ENCODE results near the gene ERCC6L2.

Gene ERCC6L2

DNA sequence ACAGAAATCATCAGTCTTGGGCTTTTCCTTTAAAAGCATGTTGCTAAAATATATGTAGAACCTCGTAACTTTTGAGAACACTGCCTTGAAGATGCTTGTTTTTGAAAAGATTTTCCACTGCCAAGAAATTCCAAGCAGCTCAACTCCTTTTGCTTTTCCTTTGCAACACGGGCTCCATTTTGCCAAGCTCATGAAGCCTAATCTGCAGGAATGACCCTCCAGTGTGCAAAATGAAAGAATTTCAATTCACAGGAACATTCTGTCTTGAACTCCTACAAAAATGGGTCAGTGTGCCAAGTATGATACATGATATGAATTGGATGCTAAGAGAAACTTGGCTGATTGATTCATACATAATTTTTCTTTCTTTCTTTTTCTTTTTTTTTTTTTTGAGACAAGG lies 35.4 kb upstream of the ERCC6L2 start:
- no CpG with 5 or more reads among the region's 2 CpGs for WGBS (ENCODE audit: insufficient coverage, insufficient read length)
- H3K36me3 ChIP-seq (ENCODE audit: control insufficient read depth, insufficient read depth, low read length): no peaks in the 10 kb centered on the region
- no peak overlapping the region for H3K27ac ChIP-seq (ENCODE audit: low read length)
- no peak overlapping the region for H3K4me3 ChIP-seq (ENCODE audit: low read length)
- DNase-seq (ENCODE audit: low read depth, low spot score): no peak
- no peaks in the 10 kb centered on the region for H3K4me1 ChIP-seq (ENCODE audit: control insufficient read depth, insufficient read depth, low read length)
- no peaks in the 10 kb centered on the region for H3K27me3 ChIP-seq (ENCODE audit: control insufficient read depth, insufficient read depth, low read length)
- H3K9me3 ChIP-seq (ENCODE audit: control insufficient read depth, insufficient read depth, low read length): no peaks in the 10 kb centered on the region

DNA sequence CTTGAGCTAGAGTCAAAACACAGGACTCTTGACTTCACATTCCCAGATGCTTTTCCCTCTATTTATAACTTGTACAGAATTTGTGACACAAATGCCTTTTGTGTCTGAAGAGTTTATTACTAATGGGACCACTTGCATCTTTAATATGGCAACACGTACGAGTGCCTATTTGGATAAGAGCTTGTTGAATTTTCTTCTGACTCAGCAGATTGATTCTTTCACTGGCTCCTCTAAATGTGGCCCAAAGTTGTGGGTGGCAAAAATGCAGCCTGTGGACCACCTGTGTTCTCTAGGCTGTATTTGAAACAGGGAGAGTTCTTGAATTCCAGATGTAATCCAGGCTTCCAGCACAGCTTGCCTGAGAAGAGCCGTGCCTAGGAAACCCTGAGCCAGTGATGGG lies 34.1 kb upstream of the ERCC6L2 start:
- Histone ChIP-seq H3K27me3 (ENCODE audit: control insufficient read depth, insufficient read depth, low read length) (no peaks in the 10 kb centered on the region), H3K4me1 (ENCODE audit: control insufficient read depth, insufficient read depth, low read length) (no peaks in the 10 kb centered on the region), H3K9me3 (ENCODE audit: control insufficient read depth, insufficient read depth, low read length) (no peaks in the 10 kb centered on the region), H3K4me3 (ENCODE audit: low read length) (no peak overlapping the region), H3K27ac (ENCODE audit: low read length) (no peak overlapping the region), H3K36me3 (ENCODE audit: control insufficient read depth, insufficient read depth, low read length) (no peaks in the 10 kb centered on the region)
- WGBS (ENCODE audit: insufficient coverage, insufficient read length): no CpG with 5 or more reads among the region's 3 CpGs
- DNase-seq (ENCODE audit: low read depth, low spot score): no peak

DNA sequence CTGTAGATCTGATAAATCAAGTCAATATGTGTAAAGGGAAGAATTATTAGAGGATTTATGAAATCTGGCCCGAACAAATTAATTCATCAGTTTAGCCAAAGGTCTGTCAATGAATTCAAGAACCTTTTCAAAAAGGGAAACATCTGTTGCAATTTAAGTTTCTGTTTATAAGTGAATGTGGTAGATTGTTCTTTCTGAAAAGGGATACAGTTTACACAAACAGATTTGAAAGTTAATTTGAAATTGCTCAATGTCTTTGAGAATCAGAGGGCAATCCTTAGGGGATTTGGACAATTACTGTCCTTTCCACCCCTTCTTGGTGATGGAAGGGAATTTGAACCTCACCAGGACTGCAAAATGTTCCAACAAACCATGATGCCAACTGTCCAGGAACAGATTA lies 29.7 kb upstream of the ERCC6L2 start:
- Histone ChIP-seq H3K9me3 (ENCODE audit: control insufficient read depth, insufficient read depth, low read length) (no peaks in the 10 kb centered on the region), H3K4me3 (ENCODE audit: low read length) (no peak overlapping the region), H3K4me1 (ENCODE audit: control insufficient read depth, insufficient read depth, low read length) (no peaks in the 10 kb centered on the region), H3K36me3 (ENCODE audit: control insufficient read depth, insufficient read depth, low read length) (no peaks in the 10 kb centered on the region), H3K27me3 (ENCODE audit: control insufficient read depth, insufficient read depth, low read length) (no peaks in the 10 kb centered on the region), H3K27ac (ENCODE audit: low read length) (no peak overlapping the region)
- no peak for DNase-seq (ENCODE audit: low read depth, low spot score)
- no CpG with 5 or more reads among the region's 1 CpG for WGBS (ENCODE audit: insufficient coverage, insufficient read length)

DNA sequence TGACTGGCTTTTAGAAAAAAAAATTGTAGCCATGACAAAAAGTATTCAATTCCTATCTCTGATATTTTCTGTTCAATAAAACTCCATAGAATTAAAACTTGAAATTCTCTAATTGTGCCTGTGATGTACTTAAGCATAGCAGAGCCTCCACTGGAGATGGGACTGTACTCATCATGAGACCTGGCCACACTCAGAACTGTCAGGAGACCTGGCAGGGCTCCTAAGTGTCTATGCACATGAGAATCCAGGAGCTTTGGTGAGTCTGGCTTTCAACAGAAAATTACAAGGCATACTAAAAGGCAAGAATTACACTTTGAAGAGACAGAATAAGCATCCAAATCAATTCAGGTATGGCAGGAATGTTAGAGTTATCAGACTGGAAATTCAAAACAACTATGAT lies 26.7 kb upstream of the ERCC6L2 start:
- Histone ChIP-seq H3K4me1 (ENCODE audit: control insufficient read depth, insufficient read depth, low read length) (no peaks in the 10 kb centered on the region), H3K27ac (ENCODE audit: low read length) (no peak overlapping the region), H3K9me3 (ENCODE audit: control insufficient read depth, insufficient read depth, low read length) (no peaks in the 10 kb centered on the region), H3K36me3 (ENCODE audit: control insufficient read depth, insufficient read depth, low read length) (no peaks in the 10 kb centered on the region), H3K27me3 (ENCODE audit: control insufficient read depth, insufficient read depth, low read length) (no peaks in the 10 kb centered on the region), H3K4me3 (ENCODE audit: low read length) (no peak overlapping the region)
- DNase-seq (ENCODE audit: low read depth, low spot score): no peak

DNA sequence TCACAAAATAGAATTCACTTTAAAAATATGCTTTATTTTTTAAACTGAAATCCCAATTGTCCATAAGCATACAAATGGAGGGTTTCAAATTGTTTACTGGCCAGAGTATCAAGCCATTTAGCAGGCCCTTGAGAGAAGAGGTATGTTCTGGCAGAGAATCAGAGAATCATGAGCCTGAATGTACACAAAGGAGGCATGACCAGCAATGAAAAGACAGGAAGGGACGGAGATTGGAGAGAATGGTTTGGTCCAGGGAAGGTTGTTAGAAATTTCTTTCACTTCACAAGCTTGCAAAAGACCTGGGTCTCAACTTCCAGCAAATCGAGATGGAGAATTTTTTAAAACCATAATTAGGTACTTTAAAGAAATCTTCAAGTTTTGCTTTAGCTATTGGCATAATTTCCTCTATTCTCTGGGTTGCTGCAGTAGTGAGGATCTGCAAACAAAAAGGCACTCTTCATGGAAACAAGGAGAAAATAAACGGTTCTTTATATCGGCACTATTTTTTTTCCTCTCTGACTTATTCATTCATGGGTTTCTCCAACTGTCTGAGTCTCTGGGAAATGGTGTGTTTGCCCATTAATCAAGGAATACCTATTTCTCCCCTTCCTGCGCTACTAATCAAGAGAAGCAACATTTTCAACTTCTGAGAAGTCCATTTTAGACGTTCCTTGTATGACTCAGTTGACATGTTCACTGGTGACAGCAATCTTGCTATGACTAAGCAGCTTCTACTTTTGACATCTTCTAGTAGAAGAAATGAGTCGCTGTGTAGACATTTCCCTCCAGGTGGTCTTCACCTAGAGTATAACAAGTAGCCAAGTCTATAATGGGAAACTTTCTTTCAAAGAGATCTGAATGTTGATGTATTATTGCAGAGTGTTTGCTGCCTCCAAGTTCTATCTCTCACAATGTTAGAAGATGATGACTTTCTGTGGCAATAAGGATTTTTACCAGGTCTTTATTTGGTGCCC lies 23.1 kb upstream of the ERCC6L2 start:
- H3K4me3 ChIP-seq (ENCODE audit: low read length): no peak overlapping the region
- no peaks in the 10 kb centered on the region for H3K9me3 ChIP-seq (ENCODE audit: control insufficient read depth, insufficient read depth, low read length)
- no peaks in the 10 kb centered on the region for H3K4me1 ChIP-seq (ENCODE audit: control insufficient read depth, insufficient read depth, low read length)
- no peaks in the 10 kb centered on the region for H3K36me3 ChIP-seq (ENCODE audit: control insufficient read depth, insufficient read depth, low read length)
- no peaks in the 10 kb centered on the region for H3K27me3 ChIP-seq (ENCODE audit: control insufficient read depth, insufficient read depth, low read length)
- no CpG with 5 or more reads among the region's 7 CpGs for WGBS (ENCODE audit: insufficient coverage, insufficient read length)
- no peak for DNase-seq (ENCODE audit: low read depth, low spot score)
- H3K27ac ChIP-seq (ENCODE audit: low read length): no peak overlapping the region

DNA sequence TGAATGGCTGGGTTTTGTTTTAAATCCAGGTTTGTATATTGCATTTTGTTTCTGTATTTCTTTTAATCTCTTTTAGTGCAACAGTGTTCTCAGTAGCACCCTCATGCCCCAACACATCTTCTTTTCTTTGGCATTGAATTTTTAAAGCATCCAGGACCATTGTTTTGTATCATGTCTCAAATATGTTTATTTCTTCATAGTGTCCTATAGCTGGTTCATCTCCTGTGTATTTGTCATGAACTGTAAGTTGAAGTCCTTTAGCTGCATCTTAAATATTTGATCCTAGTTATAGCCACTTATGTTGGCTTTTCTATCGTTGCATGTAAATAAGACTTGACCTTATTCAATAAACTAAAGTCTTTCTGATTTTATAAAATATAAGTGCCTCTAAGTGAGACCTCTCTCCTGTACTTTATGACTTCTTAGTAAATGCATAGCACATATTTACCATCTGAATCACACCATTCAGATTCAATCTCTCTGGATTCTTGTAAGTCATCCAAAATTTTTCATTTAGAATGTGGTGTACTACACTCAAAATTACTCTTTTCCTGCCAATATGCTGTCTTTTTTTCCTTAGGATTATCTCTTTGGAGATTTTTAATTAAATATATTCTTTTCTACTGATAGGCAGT lies 21.0 kb upstream of the ERCC6L2 start:
- H3K36me3 ChIP-seq (ENCODE audit: control insufficient read depth, insufficient read depth, low read length): no peaks in the 10 kb centered on the region
- no peak for DNase-seq (ENCODE audit: low read depth, low spot score)
- no peak overlapping the region for H3K27ac ChIP-seq (ENCODE audit: low read length)
- no peaks in the 10 kb centered on the region for H3K9me3 ChIP-seq (ENCODE audit: control insufficient read depth, insufficient read depth, low read length)
- H3K27me3 ChIP-seq (ENCODE audit: control insufficient read depth, insufficient read depth, low read length): no peaks in the 10 kb centered on the region
- no CpG with 5 or more reads among the region's 1 CpG for WGBS (ENCODE audit: insufficient coverage, insufficient read length)
- no peak overlapping the region for H3K4me3 ChIP-seq (ENCODE audit: low read length)
- no peaks in the 10 kb centered on the region for H3K4me1 ChIP-seq (ENCODE audit: control insufficient read depth, insufficient read depth, low read length)

DNA sequence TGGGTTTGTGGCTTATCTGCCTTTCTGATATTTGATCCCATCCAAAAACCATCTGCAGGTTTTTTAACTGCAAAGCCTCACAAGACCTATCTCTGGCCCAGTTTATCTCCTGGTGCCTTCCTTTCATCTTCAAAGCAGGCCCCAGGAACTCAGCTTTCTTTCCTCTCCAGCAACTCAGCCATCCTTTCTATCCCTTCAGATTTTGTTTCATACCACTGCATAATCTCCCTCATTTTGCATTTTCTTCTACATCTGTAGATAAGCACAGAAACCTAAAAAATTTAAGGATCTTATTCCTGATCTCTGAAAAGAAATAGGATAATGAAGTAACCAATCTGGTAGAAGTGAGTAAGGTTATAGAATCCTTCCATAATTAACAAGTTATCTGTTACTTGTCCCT lies 19.5 kb upstream of the ERCC6L2 start:
- Histone ChIP-seq H3K4me3 (ENCODE audit: low read length) (no peak overlapping the region), H3K4me1 (ENCODE audit: control insufficient read depth, insufficient read depth, low read length) (no peaks in the 10 kb centered on the region), H3K36me3 (ENCODE audit: control insufficient read depth, insufficient read depth, low read length) (no peaks in the 10 kb centered on the region), H3K9me3 (ENCODE audit: control insufficient read depth, insufficient read depth, low read length) (no peaks in the 10 kb centered on the region), H3K27me3 (ENCODE audit: control insufficient read depth, insufficient read depth, low read length) (no peaks in the 10 kb centered on the region), H3K27ac (ENCODE audit: low read length) (no peak overlapping the region)
- DNase-seq (ENCODE audit: low read depth, low spot score): no peak

DNA sequence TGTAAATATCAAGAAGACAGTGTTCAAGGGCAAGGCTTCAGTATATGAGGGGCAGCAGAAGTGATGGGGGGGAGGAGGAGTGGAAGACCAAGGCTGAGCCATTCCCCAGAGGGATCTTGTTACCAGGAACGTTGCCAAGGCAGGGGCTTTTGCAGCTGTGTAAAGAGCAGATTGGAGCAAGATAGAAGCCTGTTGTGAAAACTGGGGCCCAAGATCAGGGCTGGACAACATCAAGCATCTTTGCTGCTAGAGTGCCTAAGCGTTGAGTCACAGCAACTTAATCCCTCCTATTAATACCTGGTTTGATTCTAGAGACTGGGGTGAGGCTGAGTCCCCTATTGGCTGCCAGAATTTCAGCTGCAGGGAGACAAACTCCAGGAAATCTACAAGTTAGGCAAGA lies 18.4 kb upstream of the ERCC6L2 start:
- DNase-seq (ENCODE audit: low read depth, low spot score): no peak
- Histone ChIP-seq H3K27me3 (ENCODE audit: control insufficient read depth, insufficient read depth, low read length) (no peaks in the 10 kb centered on the region), H3K9me3 (ENCODE audit: control insufficient read depth, insufficient read depth, low read length) (no peaks in the 10 kb centered on the region), H3K36me3 (ENCODE audit: control insufficient read depth, insufficient read depth, low read length) (no peaks in the 10 kb centered on the region), H3K4me1 (ENCODE audit: control insufficient read depth, insufficient read depth, low read length) (no peaks in the 10 kb centered on the region), H3K27ac (ENCODE audit: low read length) (no peak overlapping the region), H3K4me3 (ENCODE audit: low read length) (no peak overlapping the region)
- WGBS (ENCODE audit: insufficient coverage, insufficient read length): no CpG with 5 or more reads among the region's 2 CpGs

DNA sequence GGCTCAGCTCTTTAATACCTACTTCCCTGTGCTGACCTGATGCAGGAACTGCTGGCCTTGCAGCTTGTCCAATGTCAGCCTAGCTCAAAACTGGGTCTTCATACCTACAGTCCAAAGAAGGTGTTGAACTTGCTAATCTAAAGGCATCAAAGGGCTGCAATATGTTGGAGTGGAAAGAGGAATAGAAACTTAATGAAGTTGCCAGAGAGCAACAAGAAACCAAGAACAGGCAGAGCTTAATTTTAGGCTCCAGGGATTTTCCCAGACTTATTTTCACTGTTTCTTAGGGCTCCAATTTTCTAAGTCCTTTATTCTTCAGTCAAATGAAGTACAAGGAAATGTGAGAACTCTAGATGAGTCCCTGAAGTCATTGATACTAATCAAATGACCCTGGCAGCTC lies 17.6 kb upstream of the ERCC6L2 start:
- no peak overlapping the region for H3K4me3 ChIP-seq (ENCODE audit: low read length)
- no peak for DNase-seq (ENCODE audit: low read depth, low spot score)
- H3K4me1 ChIP-seq (ENCODE audit: control insufficient read depth, insufficient read depth, low read length): no peaks in the 10 kb centered on the region
- H3K27ac ChIP-seq (ENCODE audit: low read length): no peak overlapping the region
- no peaks in the 10 kb centered on the region for H3K9me3 ChIP-seq (ENCODE audit: control insufficient read depth, insufficient read depth, low read length)
- no peaks in the 10 kb centered on the region for H3K27me3 ChIP-seq (ENCODE audit: control insufficient read depth, insufficient read depth, low read length)
- no peaks in the 10 kb centered on the region for H3K36me3 ChIP-seq (ENCODE audit: control insufficient read depth, insufficient read depth, low read length)

DNA sequence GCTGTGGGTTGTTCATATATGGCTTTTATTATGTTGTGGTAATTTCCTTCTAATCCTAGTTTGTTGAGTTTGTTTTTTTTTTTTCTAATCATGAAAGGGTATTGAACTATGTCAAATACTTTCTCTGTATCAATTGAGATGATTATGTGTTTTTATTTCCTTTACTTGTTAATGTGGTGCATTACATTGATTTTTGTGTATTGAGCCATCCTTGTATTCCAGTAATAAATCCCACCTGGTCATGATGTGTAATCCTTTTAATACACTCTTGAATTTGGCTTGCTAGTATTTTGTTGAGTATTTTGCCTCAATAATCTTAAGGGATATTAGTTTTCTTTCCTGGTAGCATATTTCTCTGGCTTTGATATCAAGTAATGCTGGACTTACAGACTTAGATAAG lies 13.1 kb upstream of the ERCC6L2 start:
- Histone ChIP-seq H3K4me3 (ENCODE audit: low read length) (no peak overlapping the region), H3K27me3 (ENCODE audit: control insufficient read depth, insufficient read depth, low read length) (no peaks in the 10 kb centered on the region), H3K9me3 (ENCODE audit: control insufficient read depth, insufficient read depth, low read length) (no peaks in the 10 kb centered on the region), H3K36me3 (ENCODE audit: control insufficient read depth, insufficient read depth, low read length) (no peaks in the 10 kb centered on the region), H3K27ac (ENCODE audit: low read length) (no peak overlapping the region), H3K4me1 (ENCODE audit: control insufficient read depth, insufficient read depth, low read length) (no peaks in the 10 kb centered on the region)
- no peak for DNase-seq (ENCODE audit: low read depth, low spot score)

All from iPS DF 6.9 (cell line).